WTC11 (cell line): ENCODE results near the gene IVD. TPM values are rescaled to one million over a fixed set of nuclear protein-coding genes. Genes with fewer than 3 reads are reported as not detected.

ENCODE experiments used
- ATAC-seq: fragments of 200-7000 bp; cut with Tn5 transposase; 2 replicates; pipeline ENCODE4 v1.10.0; 2021; ENCODE audit warnings: mild to moderate bottlenecking, moderate library complexity
- CTCF ChIA-PET: fragments of 300-600 bp; sonication (Branson Sonifier 250); formaldehyde crosslinking; loops from one replicate; lab custom pipeline; 2021; ENCODE audit warnings: antibody characterized with exemption; lab: Charles Lee
- POLR2A ChIA-PET: fragments of 350-600 bp; sonication (Branson Sonifier 250); formaldehyde crosslinking; loops from one replicate; lab custom pipeline; 2021; ENCODE audit warnings: antibody characterized with exemption; lab: Charles Lee
- DNase-seq: peaks from one replicate; pipeline ENCODE4 v3.0.0; 2021; ENCODE audit warnings: low spot score
- H3K27ac Mint-ChIP-seq: 2 replicates; pipeline ENCODE4 v1.8.0; 2021; ENCODE audit warnings: mixed read lengths
- H3K27me3 Mint-ChIP-seq: 2 replicates; pipeline ENCODE4 v1.8.0; 2021; ENCODE audit warnings: low read depth, mild to moderate bottlenecking, moderate library complexity, mixed read lengths
- H3K36me3 Mint-ChIP-seq: 2 replicates; pipeline ENCODE4 v1.8.0; 2021; ENCODE audit warnings: mixed read lengths
- H3K4me1 Mint-ChIP-seq: 2 replicates; pipeline ENCODE4 v1.8.0; 2022; ENCODE audit warnings: mixed read lengths
- H3K4me3 Mint-ChIP-seq: 2 replicates; pipeline ENCODE4 v1.8.0; 2021; ENCODE audit warnings: mild to moderate bottlenecking, moderate library complexity, mixed read lengths
- H3K9me3 Mint-ChIP-seq: 2 replicates; pipeline ENCODE4 v1.8.0; 2021; ENCODE audit warnings: mixed read lengths
- CREM ChIP-seq: sonication (generic); formaldehyde crosslinking; IDR thresholded peaks from 2 replicates; pipeline ENCODE4 v1.8.1; 2022; ENCODE audit warnings: mild to moderate bottlenecking, missing genetic modification reagents, moderate library complexity
- ERG ChIP-seq: fragments of 250-450 bp; sonication (Bioruptor Pico); IDR thresholded peaks from 2 replicates; pipeline ENCODE4 v1.8.0; 2021; ENCODE audit warnings: mild to moderate bottlenecking
- ETV6 ChIP-seq: sonication (generic); formaldehyde crosslinking; IDR thresholded peaks from 2 replicates; pipeline ENCODE4 v1.8.1; 2022; ENCODE audit warnings: mild to moderate bottlenecking, missing genetic modification reagents
- FOXJ3 ChIP-seq: sonication (generic); formaldehyde crosslinking; IDR thresholded peaks from 2 replicates; pipeline ENCODE4 v1.9.0; 2021; ENCODE audit warnings: missing genetic modification reagents, mild to moderate bottlenecking, borderline replicate concordance
- FOXK1 ChIP-seq: sonication (generic); formaldehyde crosslinking; IDR thresholded peaks from 2 replicates; pipeline ENCODE4 v1.8.0; 2022; ENCODE audit warnings: mild to moderate bottlenecking, moderate library complexity, missing genetic modification reagents
- FOXP1 ChIP-seq: sonication (generic); formaldehyde crosslinking; IDR thresholded peaks from 2 replicates; pipeline ENCODE4 v1.8.0; 2022; ENCODE audit warnings: missing genetic modification reagents, mild to moderate bottlenecking, moderate library complexity, borderline replicate concordance
- FOXP4 ChIP-seq: sonication (generic); formaldehyde crosslinking; IDR thresholded peaks from 2 replicates; pipeline ENCODE4 v1.8.0; 2022; ENCODE audit warnings: mild to moderate bottlenecking, missing genetic modification reagents
- KAT7 ChIP-seq: sonication (generic); formaldehyde crosslinking; IDR thresholded peaks from 2 replicates; pipeline ENCODE4 v1.8.1; 2023; ENCODE audit warnings: missing genetic modification reagents, mild to moderate bottlenecking, borderline replicate concordance
- MXD4 ChIP-seq: fragments of 250-450 bp; sonication (Bioruptor Pico); IDR thresholded peaks from 2 replicates; pipeline ENCODE4 v1.8.0; 2021; ENCODE audit warnings: mild to moderate bottlenecking, moderate library complexity, borderline replicate concordance
- MYBL2 ChIP-seq: sonication (generic); formaldehyde crosslinking; IDR thresholded peaks from 2 replicates; pipeline ENCODE4 v1.8.1; 2023; ENCODE audit warnings: mild to moderate bottlenecking, moderate library complexity, missing genetic modification reagents
- PRRX2 ChIP-seq: fragments of 250-450 bp; sonication (Bioruptor Pico); IDR thresholded peaks from 2 replicates; pipeline ENCODE4 v1.8.0; 2021; ENCODE audit warnings: mild to moderate bottlenecking
- SMAD3 ChIP-seq: sonication (generic); formaldehyde crosslinking; IDR thresholded peaks from 2 replicates; pipeline ENCODE4 v1.8.0; 2022; ENCODE audit warnings: missing genetic modification reagents, mild to moderate bottlenecking, borderline replicate concordance
- SP1 ChIP-seq: sonication (generic); formaldehyde crosslinking; conservative IDR thresholded peaks from 2 replicates; pipeline ENCODE4 v1.8.1; 2022; ENCODE audit warnings: missing genetic modification reagents
- USF1 ChIP-seq: sonication (generic); formaldehyde crosslinking; IDR thresholded peaks from 2 replicates; pipeline ENCODE4 v1.8.0; 2022; ENCODE audit warnings: mild to moderate bottlenecking, missing genetic modification reagents
- ZNF263 ChIP-seq: sonication (generic); formaldehyde crosslinking; IDR thresholded peaks from 2 replicates; pipeline ENCODE4 v1.8.1; 2022; ENCODE audit warnings: low read depth, mild to moderate bottlenecking, moderate library complexity, missing genetic modification reagents
- ZNF281 ChIP-seq: sonication (generic); formaldehyde crosslinking; IDR thresholded peaks from 2 replicates; pipeline ENCODE4 v1.8.0; 2023; ENCODE audit warnings: mild to moderate bottlenecking, missing genetic modification reagents
- ZNF317 ChIP-seq: sonication (generic); formaldehyde crosslinking; IDR thresholded peaks from 2 replicates; pipeline ENCODE4 v1.8.1; 2023; ENCODE audit warnings: low read depth, mild to moderate bottlenecking, moderate library complexity, missing genetic modification reagents, borderline replicate concordance
- ZNF423 ChIP-seq: fragments of 250-450 bp; sonication (Bioruptor Pico); IDR thresholded peaks from 2 replicates; pipeline ENCODE4 v2.1.2; 2022; ENCODE audit warnings: mild to moderate bottlenecking, moderate library complexity
- total RNA-seq: library from RNA; stranded (reverse); gene quantifications from 3 replicates; pipeline ENCODE4 v1.2.3, GENCODE V29; 2021
- TF ChIP-seq, protein P1 (sequence below): fragments of 250-450 bp; sonication (Bioruptor Pico); IDR thresholded peaks from 2 replicates; pipeline ENCODE4 v1.9.0; 2021; ENCODE audit warnings: mild to moderate bottlenecking, borderline replicate concordance

Gene IVD
- total RNA-seq, 1 experiment from 2014 or later, result 96.1 TPM

DNA sequence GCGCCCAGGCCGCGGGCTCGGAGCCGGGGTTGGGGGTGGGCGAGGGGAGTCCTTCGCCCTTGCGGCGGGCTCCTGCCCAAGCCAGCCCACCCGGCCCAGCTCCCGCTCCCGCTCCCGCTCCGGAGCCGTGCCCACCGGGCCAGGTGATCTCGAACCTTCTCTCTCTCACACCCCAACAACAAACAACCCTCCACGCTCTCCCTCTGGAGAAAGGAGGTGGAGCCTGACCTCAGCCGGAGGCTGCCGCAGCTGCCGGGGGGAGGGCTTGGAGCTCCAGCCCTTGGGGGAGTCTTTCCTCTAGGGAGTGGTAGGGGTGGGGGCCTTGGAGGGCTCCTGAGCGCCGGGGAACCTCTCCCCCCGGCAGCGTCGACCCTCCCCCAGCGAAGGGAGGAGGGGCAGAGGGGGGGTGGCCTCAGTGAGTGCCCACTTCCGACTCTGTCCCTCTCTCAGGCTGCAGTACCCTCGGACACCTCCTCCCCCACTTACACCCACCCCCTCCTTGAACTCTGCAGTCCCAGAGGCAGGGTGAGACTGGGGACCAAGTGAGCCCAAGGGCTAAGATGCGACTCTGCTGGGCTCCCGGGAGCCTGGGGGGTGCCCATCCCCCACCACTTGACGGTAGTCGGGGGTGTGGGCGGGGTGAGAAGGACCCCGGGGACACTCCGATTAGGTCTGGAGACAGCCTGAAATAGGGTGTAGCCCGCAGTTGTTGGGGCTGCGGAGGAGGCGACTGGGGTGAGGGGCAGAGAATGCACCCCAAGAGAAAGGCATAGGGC is 30.7 kb downstream of the IVD start:
- DNase-seq, result peak; percentile 47
- peaks cover 36% of the 10 kb centered on the region for H3K4me1 Mint-ChIP-seq
- CTCF ChIA-PET, result interaction anchor here (0.5 to 2.4 kb wide), 13 partner anchors 15 to 328 kb away, joined by 3 to 10 read pairs (median 4); partner anchors contain the start of genes IVD and RPUSD2

GRCh38 chr15:40436892-40437751 is 31.5 kb downstream of the IVD start:
- CTCF ChIA-PET, result interaction anchor here (0.5 to 2.4 kb wide), 10 partner anchors 31 to 327 kb away, joined by 3 to 10 read pairs (median 4); partner anchors contain the start of genes IVD and RPUSD2
- no peaks in the 10 kb centered on the region for H3K9me3 Mint-ChIP-seq
- H3K27me3 Mint-ChIP-seq, result peaks cover 38% of the 10 kb centered on the region
- TF ChIP-seq ZNF281 (CRISPR knock-in tag), result peak; percentile 16; the same call in 1 of the 2 replicates
- no peak for TF ChIP-seq ZNF423
- TF ChIP-seq, protein P1, sequence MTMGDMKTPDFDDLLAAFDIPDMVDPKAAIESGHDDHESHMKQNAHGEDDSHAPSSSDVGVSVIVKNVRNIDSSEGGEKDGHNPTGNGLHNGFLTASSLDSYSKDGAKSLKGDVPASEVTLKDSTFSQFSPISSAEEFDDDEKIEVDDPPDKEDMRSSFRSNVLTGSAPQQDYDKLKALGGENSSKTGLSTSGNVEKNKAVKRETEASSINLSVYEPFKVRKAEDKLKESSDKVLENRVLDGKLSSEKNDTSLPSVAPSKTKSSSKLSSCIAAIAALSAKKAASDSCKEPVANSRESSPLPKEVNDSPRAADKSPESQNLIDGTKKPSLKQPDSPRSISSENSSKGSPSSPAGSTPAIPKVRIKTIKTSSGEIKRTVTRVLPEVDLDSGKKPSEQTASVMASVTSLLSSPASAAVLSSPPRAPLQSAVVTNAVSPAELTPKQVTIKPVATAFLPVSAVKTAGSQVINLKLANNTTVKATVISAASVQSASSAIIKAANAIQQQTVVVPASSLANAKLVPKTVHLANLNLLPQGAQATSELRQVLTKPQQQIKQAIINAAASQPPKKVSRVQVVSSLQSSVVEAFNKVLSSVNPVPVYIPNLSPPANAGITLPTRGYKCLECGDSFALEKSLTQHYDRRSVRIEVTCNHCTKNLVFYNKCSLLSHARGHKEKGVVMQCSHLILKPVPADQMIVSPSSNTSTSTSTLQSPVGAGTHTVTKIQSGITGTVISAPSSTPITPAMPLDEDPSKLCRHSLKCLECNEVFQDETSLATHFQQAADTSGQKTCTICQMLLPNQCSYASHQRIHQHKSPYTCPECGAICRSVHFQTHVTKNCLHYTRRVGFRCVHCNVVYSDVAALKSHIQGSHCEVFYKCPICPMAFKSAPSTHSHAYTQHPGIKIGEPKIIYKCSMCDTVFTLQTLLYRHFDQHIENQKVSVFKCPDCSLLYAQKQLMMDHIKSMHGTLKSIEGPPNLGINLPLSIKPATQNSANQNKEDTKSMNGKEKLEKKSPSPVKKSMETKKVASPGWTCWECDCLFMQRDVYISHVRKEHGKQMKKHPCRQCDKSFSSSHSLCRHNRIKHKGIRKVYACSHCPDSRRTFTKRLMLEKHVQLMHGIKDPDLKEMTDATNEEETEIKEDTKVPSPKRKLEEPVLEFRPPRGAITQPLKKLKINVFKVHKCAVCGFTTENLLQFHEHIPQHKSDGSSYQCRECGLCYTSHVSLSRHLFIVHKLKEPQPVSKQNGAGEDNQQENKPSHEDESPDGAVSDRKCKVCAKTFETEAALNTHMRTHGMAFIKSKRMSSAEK, result no peak
- TF ChIP-seq MXD4 (CRISPR knock-in tag), result no peak
- TF ChIP-seq FOXK1 (CRISPR knock-in tag), result no peak
- 0 out of 2 replicates have a peak, but pooled peaks have one; percentile 41 for TF ChIP-seq FOXP1 (CRISPR knock-in tag)
- TF ChIP-seq USF1 (CRISPR knock-in tag), result 0 out of 2 replicates have a peak, but pooled peaks have one; percentile 22
- no peak for TF ChIP-seq KAT7
- TF ChIP-seq ERG (CRISPR knock-in tag), result no peak
- TF ChIP-seq, all 79 proteins: peak for 3
- peaks cover 36% of the 10 kb centered on the region for H3K4me1 Mint-ChIP-seq
- peak; percentile 39 for DNase-seq
- no peak overlapping the region; the same call in 1 of the 2 replicates for H3K27ac Mint-ChIP-seq
- POLR2A ChIA-PET, result interaction anchor here (1.5 kb wide), 1 partner anchor 31 kb away, joined by 7 read pairs; the partner anchor contains the start of gene IVD
- H3K36me3 Mint-ChIP-seq, result no peaks in the 10 kb centered on the region
- peak overlapping the region; percentile 90 for H3K4me3 Mint-ChIP-seq
- no peak for ATAC-seq

More for the DNA sequence above, 30.7 kb downstream of the IVD start:
- peak; percentile 1 for ATAC-seq
- Mint-ChIP-seq H3K36me3 (no peaks in the 10 kb centered on the region), H3K9me3 (no peaks in the 10 kb centered on the region), H3K27me3 (peaks cover 39% of the 10 kb centered on the region), H3K4me3 (peak overlapping the region; percentile 90), H3K27ac (no peak overlapping the region)
- POLR2A ChIA-PET, result interaction anchor here (1.5 kb wide), 1 partner anchor 30 kb away, joined by 7 read pairs; the partner anchor contains the start of gene IVD
- TF ChIP-seq KAT7, result 0 out of 2 replicates have a peak, but pooled peaks have one; percentile 22
- peak; percentile 41; the same call in 1 of the 2 replicates for TF ChIP-seq ZNF423
- TF ChIP-seq PRRX2, result no peak
- 0 out of 2 replicates have a peak, but pooled peaks have one; percentile 39 for TF ChIP-seq SP1
- TF ChIP-seq FOXP1 (CRISPR knock-in tag), result 0 out of 2 replicates have a peak, but pooled peaks have one; percentile 7
- TF ChIP-seq ZNF263, result 0 out of 2 replicates have a peak, but pooled peaks have one; percentile 7
- TF ChIP-seq FOXP4, result peak; percentile 19; the same call in 1 of the 2 replicates
- 0 out of 2 replicates have a peak, but pooled peaks have one; percentile 53 for TF ChIP-seq SMAD3 (CRISPR knock-in tag)
- peak; percentile 64; the same call in 1 of the 2 replicates for TF ChIP-seq MYBL2 (CRISPR knock-in tag)
- peak; percentile 40; the same call in 1 of the 2 replicates for TF ChIP-seq ETV6 (CRISPR knock-in tag)
- no peak for TF ChIP-seq FOXJ3 (CRISPR knock-in tag)
- TF ChIP-seq ZNF317 (CRISPR knock-in tag), result no peak
- peak; percentile 36; the same call in 1 of the 2 replicates for TF ChIP-seq CREM (CRISPR knock-in tag)
